Measurements from ENCODE around the gene RHAG. TPM values are rescaled to one million over a fixed set of nuclear protein-coding genes. Genes with fewer than 3 reads are reported as not detected.
"Not testable (repeated sequence)": the region's sequence is repeated elsewhere in the genome, so short reads cannot be mapped to it uniquely, and the experiment has no call there.

Gene RHAG
- total RNA-seq, 6 experiments from 2014 or later: 0.18 to 2.7 (median 0.85) TPM; not detected in 2

DNA sequence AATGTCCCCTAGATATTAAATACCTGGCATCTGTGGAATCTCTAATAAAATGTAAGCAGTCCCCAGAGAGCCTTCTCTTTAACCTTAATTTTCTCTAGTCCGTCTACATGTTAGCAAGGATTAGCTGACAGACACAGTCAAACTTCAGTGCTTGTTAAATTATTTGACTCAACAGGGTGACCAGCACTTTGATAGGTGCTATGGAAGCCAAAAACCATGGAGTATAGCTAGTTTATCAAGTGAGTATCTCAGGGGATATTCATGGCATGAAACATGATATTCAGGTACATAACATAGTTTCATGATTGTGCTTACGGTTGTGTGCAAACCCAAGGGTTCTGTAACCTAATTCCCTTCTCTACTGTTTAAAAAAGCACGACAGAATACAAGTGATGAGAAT, 3.9 kb downstream of the RHAG start:
- H3K27ac ChIP-seq: no peak overlapping the region
- TF ChIP-seq POLR2A (IDR thresholded peaks at IDR 0.05): no peak
- TF ChIP-seq, protein P1, sequence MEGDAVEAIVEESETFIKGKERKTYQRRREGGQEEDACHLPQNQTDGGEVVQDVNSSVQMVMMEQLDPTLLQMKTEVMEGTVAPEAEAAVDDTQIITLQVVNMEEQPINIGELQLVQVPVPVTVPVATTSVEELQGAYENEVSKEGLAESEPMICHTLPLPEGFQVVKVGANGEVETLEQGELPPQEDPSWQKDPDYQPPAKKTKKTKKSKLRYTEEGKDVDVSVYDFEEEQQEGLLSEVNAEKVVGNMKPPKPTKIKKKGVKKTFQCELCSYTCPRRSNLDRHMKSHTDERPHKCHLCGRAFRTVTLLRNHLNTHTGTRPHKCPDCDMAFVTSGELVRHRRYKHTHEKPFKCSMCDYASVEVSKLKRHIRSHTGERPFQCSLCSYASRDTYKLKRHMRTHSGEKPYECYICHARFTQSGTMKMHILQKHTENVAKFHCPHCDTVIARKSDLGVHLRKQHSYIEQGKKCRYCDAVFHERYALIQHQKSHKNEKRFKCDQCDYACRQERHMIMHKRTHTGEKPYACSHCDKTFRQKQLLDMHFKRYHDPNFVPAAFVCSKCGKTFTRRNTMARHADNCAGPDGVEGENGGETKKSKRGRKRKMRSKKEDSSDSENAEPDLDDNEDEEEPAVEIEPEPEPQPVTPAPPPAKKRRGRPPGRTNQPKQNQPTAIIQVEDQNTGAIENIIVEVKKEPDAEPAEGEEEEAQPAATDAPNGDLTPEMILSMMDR (IDR thresholded peaks at IDR 0.05): no peak
- H3K4me1 ChIP-seq: no peaks in the 10 kb centered on the region
- no peak overlapping the region for H3K4me3 ChIP-seq
- H3K36me3 ChIP-seq: no peaks in the 10 kb centered on the region
- intact Hi-C loops (cut with DNase I): no loop called here
- H3K9me3 ChIP-seq: no peaks in the 10 kb centered on the region
- no peak for ATAC-seq
- 70% methylated on average over 3 of the region's 3 CpGs for WGBS (ENCODE audit: insufficient coverage, low coverage, low lambda C conversion rate, missing lambda C conversion rate)
- no peak for DNase-seq
- no peaks in the 10 kb centered on the region for H3K27me3 ChIP-seq

DNA sequence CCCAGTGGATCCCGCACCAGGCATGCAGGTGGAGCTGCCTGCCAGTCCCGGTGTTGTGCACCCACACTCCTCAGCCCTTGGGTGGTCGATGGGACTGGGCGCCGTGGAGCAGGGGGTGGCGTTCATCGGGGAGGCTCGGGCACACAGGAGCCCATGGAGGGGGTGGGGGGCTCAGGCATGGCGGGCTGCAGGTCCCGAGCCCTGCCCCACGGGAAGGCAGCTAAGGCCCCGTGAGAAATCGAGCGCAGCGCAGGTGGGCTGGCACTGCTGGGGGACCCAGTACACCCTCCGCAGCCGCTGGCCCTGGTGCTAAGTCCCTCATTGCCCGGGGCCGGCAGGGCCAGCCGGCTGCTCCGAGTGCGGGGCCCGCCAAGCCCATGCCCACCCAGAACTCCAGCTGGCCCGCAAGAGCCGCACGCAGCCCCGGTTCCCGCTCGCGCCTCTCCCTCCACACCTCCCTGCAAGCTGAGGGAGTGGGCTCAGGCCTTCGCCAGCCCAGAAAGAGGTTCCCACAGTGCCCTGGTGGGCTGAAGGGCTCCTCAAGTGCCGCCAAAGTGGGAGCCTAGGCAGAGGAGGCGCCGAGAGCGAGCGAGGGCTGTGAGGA, 7.1 kb downstream of the RHAG start:
- DNase-seq, H3K4me1 ChIP-seq, H3K27me3 ChIP-seq, H3K4me3 ChIP-seq, H3K36me3 ChIP-seq, H3K9me3 ChIP-seq, ATAC-seq, H3K27ac ChIP-seq: not testable (repeated sequence)
- intact Hi-C loops (cut with DNase I): loop anchor here in 1 of 2 donors (10.0 kb wide), 1 partner anchor 215 kb away; no protein-coding TSS in a partner anchor
- WGBS (ENCODE audit: insufficient coverage, low coverage, low lambda C conversion rate, missing lambda C conversion rate): no CpG with 5 or more reads among the region's 36 CpGs

GRCh38 chr6:49626811-49627210, 9.8 kb downstream of the RHAG start:
- Histone ChIP-seq H3K36me3 (no peaks in the 10 kb centered on the region), H3K27me3 (no peaks in the 10 kb centered on the region), H3K9me3 (no peaks in the 10 kb centered on the region), H3K27ac (no peak overlapping the region), H3K4me1 (no peaks in the 10 kb centered on the region), H3K4me3 (no peak overlapping the region)
- DNase-seq (no peak), ATAC-seq (no peak)
- TF ChIP-seq POLR2A (IDR thresholded peaks at IDR 0.05): no peak
- TF ChIP-seq, protein P1 (IDR thresholded peaks at IDR 0.05): no peak
- 70% methylated on average over 2 of the region's 3 CpGs for WGBS (ENCODE audit: insufficient coverage, low coverage, low lambda C conversion rate, missing lambda C conversion rate)
- intact Hi-C loops (cut with DNase I): loop anchor here in 1 of 2 donors (10.0 kb wide), 1 partner anchor 218 kb away; no protein-coding TSS in a partner anchor

DNA sequence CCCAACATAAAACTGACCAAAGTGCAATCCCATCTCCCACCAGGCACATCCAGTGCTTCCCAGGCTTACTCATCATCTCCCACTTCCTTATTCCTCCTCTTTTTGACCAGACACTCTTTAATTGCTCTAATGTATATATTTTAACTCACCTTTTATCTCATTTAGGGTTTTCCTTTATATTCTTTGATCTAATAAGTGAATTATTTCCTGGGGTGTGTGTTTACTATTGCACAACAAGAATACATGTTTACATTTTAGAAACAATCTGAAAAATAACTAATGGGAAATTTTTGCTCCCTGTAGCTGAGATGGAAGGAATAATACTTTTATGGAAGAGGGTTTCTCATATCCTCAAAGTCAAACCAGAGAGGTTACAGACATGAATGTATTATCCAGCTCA, 18.4 kb downstream of the RHAG start:
- ATAC-seq: no peak

DNA sequence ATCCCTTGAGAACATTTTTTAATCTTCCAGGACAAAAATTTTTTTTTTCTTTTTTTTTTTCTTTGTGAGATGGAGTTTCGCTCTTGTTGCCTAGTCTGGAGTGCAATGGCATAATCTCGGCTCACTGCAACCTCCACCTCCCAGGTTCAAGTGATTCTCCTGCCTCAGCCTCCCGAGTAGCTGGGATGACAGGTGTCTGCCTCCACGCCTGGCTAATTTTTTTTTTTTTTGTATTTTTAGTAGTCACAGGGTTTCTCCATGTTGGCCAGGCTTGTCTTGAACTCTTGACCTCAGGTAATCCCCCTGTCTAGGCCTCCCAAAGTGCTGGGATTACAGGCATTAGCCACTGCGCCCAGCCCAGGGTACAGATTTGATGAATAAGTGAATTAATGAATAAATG, 22.5 kb downstream of the RHAG start:
- not testable (repeated sequence) for H3K27ac ChIP-seq, H3K9me3 ChIP-seq, H3K4me3 ChIP-seq, H3K36me3 ChIP-seq, H3K4me1 ChIP-seq, H3K27me3 ChIP-seq, DNase-seq, ATAC-seq
- intact Hi-C loops (cut with DNase I): loop anchor here in 1 of 2 donors (10.0 kb wide), 1 partner anchor 79 kb away; no protein-coding TSS in a partner anchor
- 63% methylated on average over 5 of the region's 5 CpGs for WGBS (ENCODE audit: insufficient coverage, low coverage, low lambda C conversion rate, missing lambda C conversion rate)

More for the DNA sequence above, 18.4 kb downstream of the RHAG start:
- Histone ChIP-seq H3K27me3 (no peaks in the 10 kb centered on the region), H3K4me1 (no peaks in the 10 kb centered on the region), H3K4me3 (no peak overlapping the region), H3K9me3 (no peaks in the 10 kb centered on the region), H3K36me3 (no peaks in the 10 kb centered on the region), H3K27ac (no peak overlapping the region)
- intact Hi-C loops (cut with DNase I): loop anchor here in 1 of 2 donors (5.0 to 10.0 kb wide), 2 partner anchors 83 to 224 kb away; no protein-coding TSS in a partner anchor
- TF ChIP-seq POLR2A (IDR thresholded peaks at IDR 0.05): no peak
- TF ChIP-seq, protein P1 (IDR thresholded peaks at IDR 0.05): no peak
- no peak for DNase-seq
